NCI-H2107 treated with DMSO at 0.1 percent for 48 hours (cell line): ENCODE data around the gene RAG2.
"Not testable (repeated sequence)": the region's sequence is repeated elsewhere in the genome, so short reads cannot be mapped to it uniquely, and the experiment has no call there.

Experiments used
- DNase-seq: peaks from one replicate; lab custom pipeline; 2025; ENCODE audit not compliant: unreplicated experiment; lab: John Stamatoyannopoulos, UW

The RAG2 gene

GRCh38 chr11:36557390-36557789 lies 40.6 kb downstream of the RAG2 start:
- not testable (repeated sequence) for DNase-seq

DNA sequence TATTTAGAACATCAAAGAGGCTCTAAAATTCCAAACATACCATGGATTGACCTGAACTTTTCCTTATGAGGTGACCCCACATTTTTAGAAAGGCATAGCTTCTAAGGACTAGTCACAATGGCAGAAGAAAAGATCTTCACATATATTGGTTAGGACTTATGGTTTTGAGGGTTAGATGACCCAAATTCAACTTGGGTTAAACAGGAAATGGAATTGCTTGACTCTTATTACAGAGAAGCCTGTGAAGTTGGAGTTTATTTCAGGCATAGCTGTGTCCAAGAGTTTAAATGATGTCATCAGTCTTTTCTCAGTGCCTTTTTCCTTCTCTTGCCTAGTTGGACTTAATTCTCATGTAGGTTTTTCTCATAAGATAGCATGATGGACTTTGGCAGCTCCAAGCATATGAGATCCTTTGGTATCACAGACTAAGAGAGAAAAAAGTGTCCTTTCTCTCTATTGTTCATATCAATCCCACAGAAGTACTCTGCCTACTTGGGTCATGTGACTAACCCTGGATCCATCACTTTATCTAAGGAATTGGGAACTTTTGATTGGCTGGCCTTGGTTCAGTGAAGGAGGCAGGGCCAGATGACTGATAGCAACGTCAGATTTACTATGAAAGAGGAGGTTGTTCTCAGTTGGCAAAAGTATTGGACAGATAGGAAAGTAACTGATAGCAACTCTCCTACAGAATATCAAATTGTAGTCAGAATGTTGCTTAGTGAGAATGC lies 47.5 kb downstream of the RAG2 start:
- DNase-seq = no peak
